Neural cell (in vitro differentiated cells): Measurements from ENCODE around the gene NXNL2. TPM values are rescaled to one million over a fixed set of nuclear protein-coding genes. Genes with fewer than 3 reads are reported as not detected.

ENCODE experiments used
- H2AFZ ChIP-seq: fragments of 200-600, 300-800 bp; sonication (generic), shearing (Covaris generic); 2 replicates; pipeline ENCODE4 v1.6.0; 2014; ENCODE audit warnings: low read depth, mild to moderate bottlenecking, antibody characterized with exemption, low read length, moderate library complexity
- H3F3A ChIP-seq: fragments of 200-600 bp; shearing (Covaris generic); 2 replicates; pipeline ENCODE4 v1.6.1; 2016; ENCODE audit warnings: mild to moderate bottlenecking, moderate library complexity, mixed read lengths, antibody characterized with exemption, low read length; ENCODE audit not compliant: insufficient read depth, poor library complexity, severe bottlenecking
- H3K27ac ChIP-seq: fragments of 200-600, 300-800 bp; sonication (generic), shearing (Covaris generic); 2 replicates; pipeline ENCODE4 v1.5.1; 2014; ENCODE audit warnings: mild to moderate bottlenecking, low read length, moderate library complexity
- H3K27me3 ChIP-seq: fragments of 300-800, 200-600 bp; sonication (generic), shearing (Covaris generic); 2 replicates; pipeline ENCODE4 v1.6.0; 2014; ENCODE audit warnings: mild to moderate bottlenecking, low read depth, low read length, moderate library complexity; ENCODE audit not compliant: insufficient read depth
- H3K36me3 ChIP-seq: fragments of 300-800, 200-600 bp; sonication (generic), shearing (Covaris generic); 2 replicates; pipeline ENCODE4 v1.5.1; 2014; ENCODE audit warnings: mild to moderate bottlenecking, antibody characterized with exemption, low read length, moderate library complexity; ENCODE audit not compliant: insufficient read depth
- H3K4me2 ChIP-seq: fragments of 300-800, 200-600 bp; sonication (generic), shearing (Covaris generic); 2 replicates; pipeline ENCODE4 v1.6.0; 2014; ENCODE audit warnings: mild to moderate bottlenecking, low read length
- H3K4me3 ChIP-seq: fragments of 300-800, 200-600 bp; sonication (generic), shearing (Covaris generic); 2 replicates; pipeline ENCODE4 v1.5.1; 2014; ENCODE audit warnings: mild to moderate bottlenecking, low read length, moderate library complexity
- H3K79me2 ChIP-seq: fragments of 200-600 bp; shearing (Covaris generic); replicated peaks from 2 replicates; pipeline ENCODE4 v1.6.0; 2014; ENCODE audit warnings: mild to moderate bottlenecking, low read length, moderate library complexity; ENCODE audit not compliant: insufficient read depth
- H3K9ac ChIP-seq: fragments of 300-800, 200-600 bp; sonication (generic), shearing (Covaris generic); 2 replicates; pipeline ENCODE4 v1.6.1; 2016; ENCODE audit warnings: mild to moderate bottlenecking, low read length, mixed read lengths
- H3K9me2 ChIP-seq: fragments of 200-600 bp; shearing (Covaris generic); 2 replicates; pipeline ENCODE4 v1.6.1; 2016; ENCODE audit warnings: mild to moderate bottlenecking, low read length, mixed read lengths; ENCODE audit not compliant: insufficient read depth
- H3K9me3 ChIP-seq: fragments of 200-600, 300-800 bp; sonication (generic), shearing (Covaris generic); 2 replicates; pipeline ENCODE4 v1.6.1; 2016; ENCODE audit warnings: mild to moderate bottlenecking, mixed run types, low read length, moderate library complexity, mixed read lengths
- H4K20me1 ChIP-seq: fragments of 200-600 bp; shearing (Covaris generic); 2 replicates; pipeline ENCODE4 v1.6.1; 2016; ENCODE audit warnings: mild to moderate bottlenecking, mixed run types; ENCODE audit not compliant: insufficient read depth
- EP300 ChIP-seq: fragments of 450-650 bp; conservative IDR thresholded peaks from 2 replicates; pipeline ENCODE4 v1.6.1; 2014; ENCODE audit warnings: antibody characterized with exemption, mild to moderate bottlenecking, moderate library complexity; ENCODE audit not compliant: poor library complexity, severe bottlenecking
- EZH2 ChIP-seq: fragments of 200-600, 300-800 bp; shearing (Covaris generic), sonication (generic); IDR thresholded peaks from 2 replicates; pipeline ENCODE4 v1.6.1; 2014; ENCODE audit warnings: antibody characterized with exemption, low read length, borderline replicate concordance, mild to moderate bottlenecking; ENCODE audit not compliant: insufficient read depth, poor library complexity, severe bottlenecking
- MXI1 ChIP-seq: fragments of 450-650 bp; conservative IDR thresholded peaks from 2 replicates; pipeline ENCODE4 v1.6.1; 2014; ENCODE audit warnings: antibody characterized with exemption, mild to moderate bottlenecking; ENCODE audit not compliant: poor library complexity, severe bottlenecking
- POLR2AphosphoS5 ChIP-seq: IDR thresholded peaks from 2 replicates; pipeline ENCODE4 v1.6.1; 2012
- RAD21 ChIP-seq: fragments of 450-650 bp; conservative IDR thresholded peaks from 2 replicates; pipeline ENCODE4 v1.6.1; 2014; ENCODE audit warnings: antibody characterized with exemption, mild to moderate bottlenecking, moderate library complexity
- SMC3 ChIP-seq: fragments of 450-650 bp; conservative IDR thresholded peaks from 2 replicates; pipeline ENCODE4 v1.6.1; 2014; ENCODE audit warnings: antibody characterized with exemption, mild to moderate bottlenecking, moderate library complexity; ENCODE audit not compliant: poor library complexity
- TAF1 ChIP-seq: IDR thresholded peaks from 2 replicates; pipeline ENCODE4 v1.6.1; 2012; ENCODE audit warnings: low read depth
- polyA plus RNA-seq: library from polyadenylated mRNA; depleted of rRNA; stranded (reverse); fragments of >200 nt; gene quantifications from 2 replicates; pipeline ENCODE4 v1.2.3, GENCODE V29; 2014
- TF ChIP-seq, protein P1 (sequence below): IDR thresholded peaks from 2 replicates; pipeline ENCODE4 v1.6.1; 2012; ENCODE audit warnings: borderline replicate concordance
- TF ChIP-seq, protein P2 (sequence below): fragments of 450-650 bp; IDR thresholded peaks from 2 replicates; pipeline ENCODE4 v1.5.1; 2014; ENCODE audit warnings: antibody characterized with exemption, mild to moderate bottlenecking, moderate library complexity; ENCODE audit not compliant: poor library complexity, severe bottlenecking

Gene NXNL2
- polyA plus RNA-seq, 1 donor from 2014 or later = 0.51 TPM

DNA sequence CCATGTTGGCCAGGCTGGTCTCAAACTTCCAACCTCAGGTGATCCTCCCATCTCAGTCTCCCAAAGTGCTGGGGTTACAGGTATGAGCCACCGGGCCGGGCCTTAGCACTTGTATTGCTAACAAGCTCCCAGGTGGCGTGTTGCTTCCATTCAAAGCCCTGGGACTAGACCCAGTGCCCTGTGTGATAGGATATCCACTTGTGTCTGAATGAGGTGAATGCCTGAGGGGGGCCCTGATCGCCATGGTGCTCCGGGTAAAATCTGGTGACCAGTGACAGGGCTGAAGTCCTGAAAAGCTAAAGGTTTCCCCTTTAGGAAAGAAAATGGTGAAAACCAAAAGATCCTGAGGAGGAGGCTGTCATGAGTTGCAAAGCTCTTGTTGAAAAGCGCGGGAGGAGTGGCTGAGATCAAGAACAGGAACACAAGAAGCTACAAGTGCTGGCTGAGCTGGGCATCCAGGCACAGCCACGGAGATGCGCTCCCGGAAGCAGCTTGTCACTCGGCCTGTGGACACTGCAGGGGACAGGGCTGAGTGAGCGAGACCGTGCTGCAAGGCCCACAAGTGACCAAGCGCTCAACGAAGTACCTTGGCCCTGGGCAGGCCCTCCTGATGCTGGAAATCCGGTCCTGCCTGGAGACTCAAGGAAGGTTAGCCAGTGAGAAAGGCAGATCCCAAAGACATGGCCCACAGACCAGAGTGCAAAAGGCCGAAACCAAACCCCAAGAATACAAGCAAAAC lies 39.8 kb upstream of the NXNL2 start:
- Histone ChIP-seq H3K36me3 (no peaks in the 10 kb centered on the region), H4K20me1 (no peaks in the 10 kb centered on the region), H3K4me2 (no peak overlapping the region), H3K27me3 (no peaks in the 10 kb centered on the region), H3F3A (no peaks in the 10 kb centered on the region), H3K9me2 (no peaks in the 10 kb centered on the region), H3K4me3 (no peak overlapping the region), H3K79me2 (no peaks in the 10 kb centered on the region), H3K27ac (no peak overlapping the region), H2AFZ (no peak overlapping the region), H3K9ac (no peak overlapping the region), H3K9me3 (no peaks in the 10 kb centered on the region)
- TF ChIP-seq MXI1 (no peak), EP300 (no peak), POLR2AphosphoS5 (no peak), EZH2 (no peak), RAD21 (no peak), TAF1 (no peak)

DNA sequence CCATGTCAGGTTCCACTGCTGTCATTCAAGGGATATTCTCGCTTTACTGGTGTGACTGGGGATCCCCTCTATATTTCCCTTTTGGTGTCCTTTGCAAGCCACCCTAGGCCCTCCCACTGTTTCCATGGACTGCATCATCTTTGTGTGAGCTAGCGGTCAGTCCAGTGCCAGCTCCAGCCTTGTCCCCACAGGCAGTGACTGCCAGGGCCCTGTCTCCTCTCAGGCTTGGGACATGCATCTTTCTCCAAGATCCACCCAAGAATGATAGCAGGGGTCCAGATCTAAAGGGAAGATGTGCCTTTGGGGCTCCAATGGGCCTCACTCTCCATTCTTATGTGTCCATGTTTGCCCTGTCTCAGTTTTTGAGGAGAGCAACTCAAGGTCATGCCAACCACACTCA lies 37.8 kb upstream of the NXNL2 start:
- no peak overlapping the region for H3K27ac ChIP-seq
- no peaks in the 10 kb centered on the region for H3F3A ChIP-seq

More for the DNA sequence above, 37.8 kb upstream of the NXNL2 start:
- no peak overlapping the region for H3K4me2 ChIP-seq
- no peak overlapping the region for H3K4me3 ChIP-seq
- H3K79me2 ChIP-seq = no peaks in the 10 kb centered on the region
- no peaks in the 10 kb centered on the region for H3K36me3 ChIP-seq
- H3K9me3 ChIP-seq = no peaks in the 10 kb centered on the region
- no peak overlapping the region for H2AFZ ChIP-seq
- TF ChIP-seq, protein P1, sequence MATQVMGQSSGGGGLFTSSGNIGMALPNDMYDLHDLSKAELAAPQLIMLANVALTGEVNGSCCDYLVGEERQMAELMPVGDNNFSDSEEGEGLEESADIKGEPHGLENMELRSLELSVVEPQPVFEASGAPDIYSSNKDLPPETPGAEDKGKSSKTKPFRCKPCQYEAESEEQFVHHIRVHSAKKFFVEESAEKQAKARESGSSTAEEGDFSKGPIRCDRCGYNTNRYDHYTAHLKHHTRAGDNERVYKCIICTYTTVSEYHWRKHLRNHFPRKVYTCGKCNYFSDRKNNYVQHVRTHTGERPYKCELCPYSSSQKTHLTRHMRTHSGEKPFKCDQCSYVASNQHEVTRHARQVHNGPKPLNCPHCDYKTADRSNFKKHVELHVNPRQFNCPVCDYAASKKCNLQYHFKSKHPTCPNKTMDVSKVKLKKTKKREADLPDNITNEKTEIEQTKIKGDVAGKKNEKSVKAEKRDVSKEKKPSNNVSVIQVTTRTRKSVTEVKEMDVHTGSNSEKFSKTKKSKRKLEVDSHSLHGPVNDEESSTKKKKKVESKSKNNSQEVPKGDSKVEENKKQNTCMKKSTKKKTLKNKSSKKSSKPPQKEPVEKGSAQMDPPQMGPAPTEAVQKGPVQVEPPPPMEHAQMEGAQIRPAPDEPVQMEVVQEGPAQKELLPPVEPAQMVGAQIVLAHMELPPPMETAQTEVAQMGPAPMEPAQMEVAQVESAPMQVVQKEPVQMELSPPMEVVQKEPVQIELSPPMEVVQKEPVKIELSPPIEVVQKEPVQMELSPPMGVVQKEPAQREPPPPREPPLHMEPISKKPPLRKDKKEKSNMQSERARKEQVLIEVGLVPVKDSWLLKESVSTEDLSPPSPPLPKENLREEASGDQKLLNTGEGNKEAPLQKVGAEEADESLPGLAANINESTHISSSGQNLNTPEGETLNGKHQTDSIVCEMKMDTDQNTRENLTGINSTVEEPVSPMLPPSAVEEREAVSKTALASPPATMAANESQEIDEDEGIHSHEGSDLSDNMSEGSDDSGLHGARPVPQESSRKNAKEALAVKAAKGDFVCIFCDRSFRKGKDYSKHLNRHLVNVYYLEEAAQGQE = no peak
- TF ChIP-seq TAF1 (no peak), RAD21 (no peak), SMC3 (no peak), EP300 (no peak), POLR2AphosphoS5 (no peak), EZH2 (no peak)
- TF ChIP-seq, protein P2, sequence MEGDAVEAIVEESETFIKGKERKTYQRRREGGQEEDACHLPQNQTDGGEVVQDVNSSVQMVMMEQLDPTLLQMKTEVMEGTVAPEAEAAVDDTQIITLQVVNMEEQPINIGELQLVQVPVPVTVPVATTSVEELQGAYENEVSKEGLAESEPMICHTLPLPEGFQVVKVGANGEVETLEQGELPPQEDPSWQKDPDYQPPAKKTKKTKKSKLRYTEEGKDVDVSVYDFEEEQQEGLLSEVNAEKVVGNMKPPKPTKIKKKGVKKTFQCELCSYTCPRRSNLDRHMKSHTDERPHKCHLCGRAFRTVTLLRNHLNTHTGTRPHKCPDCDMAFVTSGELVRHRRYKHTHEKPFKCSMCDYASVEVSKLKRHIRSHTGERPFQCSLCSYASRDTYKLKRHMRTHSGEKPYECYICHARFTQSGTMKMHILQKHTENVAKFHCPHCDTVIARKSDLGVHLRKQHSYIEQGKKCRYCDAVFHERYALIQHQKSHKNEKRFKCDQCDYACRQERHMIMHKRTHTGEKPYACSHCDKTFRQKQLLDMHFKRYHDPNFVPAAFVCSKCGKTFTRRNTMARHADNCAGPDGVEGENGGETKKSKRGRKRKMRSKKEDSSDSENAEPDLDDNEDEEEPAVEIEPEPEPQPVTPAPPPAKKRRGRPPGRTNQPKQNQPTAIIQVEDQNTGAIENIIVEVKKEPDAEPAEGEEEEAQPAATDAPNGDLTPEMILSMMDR = no peak
- no peaks in the 10 kb centered on the region for H3K9me2 ChIP-seq
- no peaks in the 10 kb centered on the region for H3K27me3 ChIP-seq
- no peaks in the 10 kb centered on the region for H4K20me1 ChIP-seq
- H3K9ac ChIP-seq = no peak overlapping the region
